Hippocampal formation (tissue), 2 donors: ENCODE measurements around the gene JCHAIN.

ENCODE experiments used
- DNase-seq, 2 donors: peaks; one replicate each; lab custom pipeline; 2025; lab: John Stamatoyannopoulos, UW

JCHAIN gene

DNA sequence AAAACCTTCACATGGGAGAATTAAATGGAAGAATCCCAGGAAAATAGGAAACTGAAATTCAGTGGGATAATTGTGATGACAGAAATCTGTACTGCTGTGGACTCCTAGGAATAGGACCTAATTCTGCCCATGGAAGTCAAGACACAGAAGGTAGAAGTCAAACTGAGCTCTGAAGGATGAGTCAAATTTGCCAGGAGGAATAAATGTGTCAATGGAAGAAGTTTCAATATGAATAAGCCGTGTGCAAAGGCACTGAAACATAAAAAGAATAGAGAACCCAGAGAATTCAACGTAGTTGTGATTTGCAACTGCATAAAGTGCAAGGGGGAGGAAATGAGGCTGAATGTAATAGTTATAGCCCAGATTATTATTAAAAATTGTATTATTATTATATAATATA lies 26.1 kb downstream of the JCHAIN start:
- no peak for DNase-seq

GRCh38 chr4:70637239-70637913 lies 28.9 kb downstream of the JCHAIN start:
- DNase-seq: no peak

DNA sequence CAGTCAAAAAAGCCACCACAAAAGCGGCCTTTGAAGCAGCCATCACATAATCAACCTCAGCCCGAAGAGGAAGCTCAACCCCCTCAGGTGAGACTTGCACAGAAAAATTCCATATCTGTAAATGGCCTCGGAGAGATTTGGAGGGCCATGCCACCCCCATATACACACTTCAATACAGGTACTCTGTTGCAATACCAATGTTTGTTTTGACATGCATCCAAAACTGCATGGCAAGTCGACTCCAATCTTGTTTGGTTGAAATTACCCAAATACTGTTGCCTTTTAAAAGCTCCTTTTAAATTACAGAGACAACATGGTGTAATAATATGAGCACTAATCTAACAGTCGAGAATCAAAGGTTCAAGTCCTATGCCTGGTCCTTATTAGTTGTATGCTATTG lies 31.8 kb downstream of the JCHAIN start:
- no peak for DNase-seq

DNA sequence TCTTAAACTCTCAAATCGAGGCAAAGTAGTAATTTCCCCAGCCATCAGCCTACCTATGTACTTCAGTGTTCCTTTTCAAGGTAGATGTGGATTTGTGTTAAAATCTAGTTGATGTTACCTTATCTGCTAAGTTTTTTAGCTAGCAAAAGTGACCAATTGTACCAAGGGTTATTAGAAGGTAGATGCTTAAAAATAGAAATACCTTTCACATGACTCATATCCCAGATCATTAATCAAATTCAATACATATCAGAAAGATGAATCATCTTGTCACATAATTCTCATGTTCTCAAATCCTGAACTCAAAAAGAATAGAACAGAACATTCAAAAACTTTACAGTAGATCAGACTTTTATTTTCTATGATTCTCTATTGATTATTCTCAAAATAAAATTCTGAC lies 34.3 kb downstream of the JCHAIN start:
- DNase-seq: no peak

DNA sequence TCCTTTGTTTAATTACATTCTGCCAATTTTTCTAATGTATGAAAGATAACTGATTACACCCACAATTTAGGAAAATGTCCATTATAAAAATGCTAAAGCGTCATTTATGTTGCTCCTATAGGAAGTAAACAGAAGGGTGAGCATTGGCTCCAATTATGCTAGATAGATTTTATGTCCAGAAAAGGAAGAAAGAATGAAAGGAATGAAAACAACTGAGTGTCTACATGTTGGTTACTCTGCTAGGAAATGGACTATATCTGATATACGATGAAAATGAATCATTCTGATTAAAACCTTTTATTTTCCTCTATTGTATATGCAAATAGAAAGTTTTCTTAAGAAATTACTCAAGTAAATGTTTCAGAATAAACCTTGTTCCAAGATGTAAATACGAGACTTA lies 36.1 kb downstream of the JCHAIN start:
- no peak for DNase-seq

- DNase-seq: no peak
Observed at GRCh38 chr4:70629469-70630090, 36.7 kb downstream of the JCHAIN start.

DNA sequence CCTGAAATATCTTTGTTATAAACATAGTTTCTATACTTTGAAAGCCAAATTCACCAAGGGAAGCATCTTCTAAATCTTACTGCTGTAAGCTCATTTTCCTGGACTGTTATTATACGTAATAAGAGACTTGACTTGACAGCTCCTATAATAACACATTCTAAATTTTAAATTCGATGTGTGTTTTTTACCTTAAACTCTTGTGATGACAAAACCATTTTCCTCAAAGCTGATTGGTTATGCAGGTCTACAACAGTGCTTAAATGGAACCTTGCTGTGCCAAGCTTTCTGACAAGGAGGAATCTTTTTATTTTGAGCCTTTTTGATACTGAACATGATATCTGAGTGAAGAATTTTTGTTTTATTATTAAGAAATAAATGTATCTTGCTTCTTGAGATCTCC lies 37.9 kb downstream of the JCHAIN start, which contains the start of gene ENAM:
TSS of gene ENAM (plus strand) at position 301 of the 400 bp plus-strand sequence. CDS start 757 bp downstream, outside the sequence.
- no peak for DNase-seq

DNA sequence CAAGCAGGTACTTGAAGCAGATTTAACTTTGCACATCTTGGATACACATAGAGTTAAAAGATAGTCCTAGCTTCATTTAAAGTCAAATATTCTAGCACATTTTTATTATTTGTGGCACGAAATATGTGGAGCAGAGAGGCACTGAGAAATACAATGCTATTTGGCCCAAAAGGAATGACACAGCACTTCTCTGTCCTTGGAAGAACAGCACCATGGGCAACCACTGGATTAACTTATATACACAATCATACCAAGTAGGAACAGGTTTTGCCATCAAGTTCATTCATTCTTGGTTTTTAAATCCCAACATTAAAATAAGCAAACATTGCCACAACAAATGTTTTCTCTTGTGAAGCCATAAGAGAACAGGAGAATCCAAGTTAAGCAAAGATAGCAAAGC lies 38.7 kb downstream of the JCHAIN start:
- no peak for DNase-seq

DNA sequence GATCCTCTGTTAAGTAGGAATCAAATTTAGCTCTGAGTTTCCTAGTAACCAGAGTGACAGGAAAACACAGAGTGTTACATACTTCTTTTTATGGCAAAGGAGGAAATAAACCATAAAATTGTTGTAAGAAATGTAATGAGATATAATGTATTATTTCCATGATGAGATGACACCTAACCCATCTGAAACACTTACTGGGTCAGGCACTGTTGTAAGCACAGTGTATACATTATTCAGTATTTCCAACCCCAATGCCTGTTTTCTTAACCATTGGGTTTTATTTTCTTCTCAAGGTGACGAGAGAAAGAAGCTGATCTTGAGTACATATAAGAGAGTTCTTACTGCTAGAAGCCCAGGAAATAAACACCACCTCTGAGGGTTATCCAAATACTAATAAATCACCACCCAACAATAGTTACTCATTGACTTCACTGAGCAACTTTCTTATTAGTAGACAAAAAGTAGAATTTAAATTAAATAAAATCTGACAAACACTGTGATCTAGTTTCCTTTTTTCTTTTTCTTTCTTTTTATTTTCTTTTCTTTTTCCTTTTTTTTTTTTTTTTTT lies 42.0 kb downstream of the JCHAIN start:
- no peak for DNase-seq

DNA sequence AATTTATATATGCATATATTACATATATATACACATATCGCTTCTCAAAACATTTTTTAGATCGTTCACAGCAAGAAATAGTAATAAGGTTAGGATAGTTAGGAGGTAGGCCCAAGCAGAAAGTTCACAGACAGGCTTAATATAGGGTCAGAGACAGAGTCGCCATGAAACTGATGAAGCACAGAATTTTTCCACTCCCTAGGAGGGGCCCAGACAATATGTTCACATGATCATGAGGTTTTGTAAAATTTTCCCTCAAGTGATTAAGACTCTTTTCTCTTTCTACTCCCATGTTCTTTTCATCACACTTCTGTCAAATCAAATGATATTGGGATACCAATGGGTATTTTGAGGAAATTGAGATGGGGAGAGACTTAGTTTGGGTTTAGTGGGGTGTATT lies 43.0 kb downstream of the JCHAIN start:
- DNase-seq: no peak

GRCh38 chr4:70619778-70620177 lies 46.5 kb downstream of the JCHAIN start:
- no peak for DNase-seq

- DNase-seq: no peak
Observed at GRCh38 chr4:70619288-70619687, 47.0 kb downstream of the JCHAIN start.

DNA sequence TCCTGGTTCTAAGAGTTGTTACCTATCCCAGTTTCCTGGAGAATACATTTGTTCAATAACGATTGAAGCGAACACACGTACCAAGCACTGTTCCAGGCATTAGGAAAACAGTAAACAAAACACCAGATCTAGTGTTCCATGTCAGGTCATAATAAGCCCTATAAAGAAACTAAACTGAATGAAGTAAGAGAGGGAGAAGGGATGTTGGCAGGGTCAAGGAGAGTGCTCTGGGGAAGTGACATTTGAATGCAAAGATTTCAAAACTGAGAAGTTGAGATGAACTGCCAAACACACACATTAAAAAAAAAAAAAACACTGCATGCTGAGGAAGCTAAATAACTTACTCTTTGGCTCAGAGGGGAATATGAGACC lies 52.1 kb downstream of the JCHAIN start:
- DNase-seq: no peak

DNA sequence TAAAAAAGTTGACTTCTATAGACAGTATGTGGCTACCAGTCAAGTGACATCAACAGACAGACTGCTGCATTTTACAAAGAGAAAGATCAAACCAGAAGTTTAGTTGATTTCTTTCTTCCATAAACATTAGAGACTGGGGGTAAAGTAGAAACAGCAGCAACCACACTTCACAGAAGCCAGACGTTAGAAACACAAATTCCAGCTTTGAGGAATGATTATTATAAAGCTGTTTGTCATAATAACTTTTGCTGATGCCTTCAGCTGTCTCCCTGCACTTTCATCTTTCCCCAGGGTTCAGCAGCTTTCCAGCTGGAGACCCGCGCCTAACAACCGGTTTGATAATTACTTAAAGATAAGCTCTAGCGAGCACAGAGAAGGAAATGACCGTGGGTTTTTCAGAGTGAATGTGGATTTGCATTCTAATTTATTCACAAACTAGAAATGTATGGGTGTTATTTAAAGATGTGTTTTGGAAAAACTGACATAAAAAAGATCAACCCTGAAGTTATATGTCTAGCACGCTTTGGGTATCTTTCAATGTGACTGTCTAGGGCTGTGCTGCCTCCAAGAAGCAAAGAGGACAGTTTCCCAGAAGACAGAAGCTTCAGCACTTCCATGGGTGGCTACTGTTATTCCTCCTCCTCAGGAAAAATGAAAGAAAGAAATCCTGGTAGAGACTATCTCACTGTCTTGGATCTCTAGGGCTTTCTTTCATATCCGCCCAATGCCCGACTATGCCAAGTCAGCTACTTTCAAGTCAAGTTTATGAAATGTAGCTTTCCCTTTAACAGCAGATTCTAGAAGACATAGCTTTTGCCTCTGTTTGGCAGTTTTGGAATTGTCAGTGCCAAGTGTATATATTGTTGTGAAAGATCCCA lies 52.8 kb downstream of the JCHAIN start:
- no peak for DNase-seq

GRCh38 chr4:70608324-70608723 lies 58.0 kb downstream of the JCHAIN start:
- no peak for DNase-seq

DNA sequence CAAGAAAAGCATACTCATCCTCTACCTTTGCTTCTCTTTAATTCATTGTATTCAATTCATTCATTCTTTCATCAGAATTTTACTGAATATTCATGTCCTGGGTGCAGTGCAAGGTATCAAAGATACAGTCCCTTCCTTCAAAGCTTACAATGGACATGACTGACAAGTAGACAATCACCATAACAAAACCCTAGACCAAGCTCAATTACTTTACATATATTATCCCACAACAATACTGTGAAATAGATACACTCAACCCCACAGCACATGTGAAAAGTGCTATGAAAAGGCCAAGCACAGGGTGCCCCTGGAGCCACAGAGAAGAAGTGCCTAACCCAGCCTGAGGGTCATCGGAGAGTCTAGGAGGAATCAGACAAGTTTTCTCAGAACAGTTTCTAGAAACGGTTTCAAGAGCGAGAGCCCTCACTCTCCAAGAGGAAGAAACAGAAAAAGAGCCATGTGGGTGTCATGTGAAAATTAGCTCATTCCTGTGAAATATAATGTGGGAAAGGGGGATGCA lies 58.9 kb downstream of the JCHAIN start:
- no peak for DNase-seq

DNA sequence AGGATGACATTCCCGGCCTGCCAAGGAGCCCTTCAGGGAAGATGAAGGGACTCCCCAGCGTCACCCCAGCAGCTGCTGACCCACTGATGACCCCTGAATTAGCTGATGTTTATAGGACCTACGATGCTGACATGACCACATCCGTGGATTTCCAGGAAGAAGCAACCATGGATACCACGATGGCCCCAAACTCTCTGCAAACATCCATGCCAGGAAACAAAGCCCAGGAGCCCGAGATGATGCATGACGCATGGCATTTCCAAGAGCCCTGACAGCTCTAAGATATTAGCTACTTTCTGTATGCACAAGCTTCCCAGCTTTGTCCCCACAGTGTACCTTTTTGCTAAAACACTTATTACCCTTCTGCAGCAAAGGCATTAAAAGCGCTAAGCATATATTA lies 59.8 kb downstream of the JCHAIN start:
- no peak for DNase-seq
